NT2/D1 (cell line): Measurements from ENCODE around the gene ZFR2.

Experiments
- DNase-seq: peaks from one replicate; pipeline ENCODE4 v3.0.0-alpha.2; 2011; ENCODE audit warnings: low read depth, low spot score
- H3K27me3 ChIP-seq: 2 replicates; pipeline ENCODE4 v1.6.0; 2011; ENCODE audit warnings: mild to moderate bottlenecking; ENCODE audit not compliant: insufficient read length, insufficient read depth
- H3K36me3 ChIP-seq: 2 replicates; pipeline ENCODE4 v1.6.1; 2011; ENCODE audit warnings: mild to moderate bottlenecking, low read length, mixed read lengths; ENCODE audit not compliant: insufficient read depth, insufficient read length
- H3K4me1 ChIP-seq: 2 replicates; pipeline ENCODE4 v1.5.1; 2011; ENCODE audit not compliant: insufficient read depth, insufficient read length
- H3K4me3 ChIP-seq: 2 replicates; pipeline ENCODE4 v1.5.1; 2011; ENCODE audit warnings: low read depth; ENCODE audit not compliant: insufficient read length
- H3K9ac ChIP-seq: 2 replicates; pipeline ENCODE4 v1.6.0; 2011; ENCODE audit warnings: low read depth; ENCODE audit not compliant: insufficient read length
- H3K9me3 ChIP-seq: 2 replicates; pipeline ENCODE4 v1.5.1; 2011; ENCODE audit warnings: mild to moderate bottlenecking, low read length; ENCODE audit not compliant: insufficient read depth
- SUZ12 ChIP-seq: IDR thresholded peaks from 2 replicates; pipeline ENCODE4 v1.6.1; 2011; ENCODE audit not compliant: insufficient read length, insufficient read depth; ENCODE audit errors: extremely low read depth
- YY1 ChIP-seq: IDR thresholded peaks from 2 replicates; pipeline ENCODE4 v1.6.1; 2011; ENCODE audit not compliant: insufficient read length, insufficient read depth
- ZNF274 ChIP-seq: IDR thresholded peaks from 2 replicates; pipeline ENCODE4 v1.6.1; 2011; ENCODE audit warnings: mild to moderate bottlenecking, low read depth, low read length

Gene ZFR2

GRCh38 chr19:3825286-3825956 is 43.4 kb downstream of the ZFR2 start:
- TF ChIP-seq ZNF274 (no peak), YY1 (no peak), SUZ12 (no peak)
- Histone ChIP-seq H3K9ac (peak overlapping the region; percentile 27), H3K4me3 (no peak overlapping the region), H3K9me3 (no peaks in the 10 kb centered on the region), H3K4me1 (peaks cover 9% of the 10 kb centered on the region), H3K27me3 (peaks cover 2% of the 10 kb centered on the region), H3K36me3 (no peaks in the 10 kb centered on the region)
- no peak for DNase-seq

- no peak overlapping the region for H3K4me3 ChIP-seq
Measured at GRCh38 chr19:3823350-3823713, 45.5 kb downstream of the ZFR2 start.

GRCh38 chr19:3822683-3823349 is 46.0 kb downstream of the ZFR2 start:
- no peaks in the 10 kb centered on the region for H3K9me3 ChIP-seq
- no peak overlapping the region for H3K9ac ChIP-seq
- no peak overlapping the region for H3K4me3 ChIP-seq
- TF ChIP-seq YY1, result no peak
- TF ChIP-seq SUZ12, result no peak
- TF ChIP-seq ZNF274, result no peak
- H3K4me1 ChIP-seq, result peaks cover 9% of the 10 kb centered on the region
- no peaks in the 10 kb centered on the region for H3K36me3 ChIP-seq
- H3K27me3 ChIP-seq, result peaks cover 2% of the 10 kb centered on the region
- no peak for DNase-seq

More at GRCh38 chr19:3823350-3823713, 45.5 kb downstream of the ZFR2 start:
- DNase-seq, result no peak
- no peak overlapping the region for H3K9ac ChIP-seq
- peaks cover 2% of the 10 kb centered on the region for H3K27me3 ChIP-seq
- TF ChIP-seq ZNF274 (no peak), SUZ12 (no peak), YY1 (no peak)
- H3K9me3 ChIP-seq, result no peaks in the 10 kb centered on the region
- H3K4me1 ChIP-seq, result peaks cover 9% of the 10 kb centered on the region
- H3K36me3 ChIP-seq, result no peaks in the 10 kb centered on the region

GRCh38 chr19:3821857-3822364 is 46.9 kb downstream of the ZFR2 start:
- no peaks in the 10 kb centered on the region for H3K9me3 ChIP-seq
- H3K9ac ChIP-seq, result peak overlapping the region; percentile 53
- H3K4me3 ChIP-seq, result no peak overlapping the region
- TF ChIP-seq ZNF274, result no peak
- no peak for TF ChIP-seq SUZ12
- no peak for TF ChIP-seq YY1
- H3K4me1 ChIP-seq, result peaks cover 9% of the 10 kb centered on the region
- peak; percentile 52 for DNase-seq
- no peaks in the 10 kb centered on the region for H3K36me3 ChIP-seq
- H3K27me3 ChIP-seq, result peaks cover 2% of the 10 kb centered on the region

GRCh38 chr19:3821156-3821555 is 47.7 kb downstream of the ZFR2 start:
- Histone ChIP-seq H3K4me3 (no peak overlapping the region), H3K9me3 (no peaks in the 10 kb centered on the region), H3K36me3 (no peaks in the 10 kb centered on the region), H3K4me1 (peaks cover 9% of the 10 kb centered on the region), H3K9ac (no peak overlapping the region), H3K27me3 (peaks cover 2% of the 10 kb centered on the region)
- TF ChIP-seq ZNF274 (no peak), SUZ12 (no peak), YY1 (no peak)
- DNase-seq, result no peak

- no peaks in the 10 kb centered on the region for H3K9me3 ChIP-seq
- no peak for DNase-seq
- no peak overlapping the region for H3K4me3 ChIP-seq
- no peak overlapping the region for H3K9ac ChIP-seq
- no peak for TF ChIP-seq YY1
- TF ChIP-seq ZNF274, result no peak
- no peak for TF ChIP-seq SUZ12
- peaks cover 2% of the 10 kb centered on the region for H3K27me3 ChIP-seq
- peaks cover 4% of the 10 kb centered on the region for H3K4me1 ChIP-seq
- no peaks in the 10 kb centered on the region for H3K36me3 ChIP-seq
Measured at GRCh38 chr19:3819989-3820388, 48.8 kb downstream of the ZFR2 start.

GRCh38 chr19:3818918-3819317 is 49.9 kb downstream of the ZFR2 start:
- no peaks in the 10 kb centered on the region for H3K36me3 ChIP-seq
- H3K4me1 ChIP-seq, result peaks cover 3% of the 10 kb centered on the region
- H3K9me3 ChIP-seq, result no peaks in the 10 kb centered on the region
- no peak for DNase-seq
- no peak overlapping the region for H3K9ac ChIP-seq
- no peak for TF ChIP-seq SUZ12
- no peak for TF ChIP-seq ZNF274
- TF ChIP-seq YY1, result no peak
- no peak overlapping the region for H3K4me3 ChIP-seq
- peaks cover 2% of the 10 kb centered on the region for H3K27me3 ChIP-seq
